Measurements from ENCODE around the gene A1BG.

- TF ChIP-seq POLR2A (IDR thresholded peaks at IDR 0.05; ENCODE audit: low read depth, low read length) (no peak), POLR2AphosphoS5 (IDR thresholded peaks at IDR 0.05; ENCODE audit: low read depth, low read length) (no peak)
Observed at GRCh38 chr19:58330458-58330857, 22.8 kb downstream of the A1BG start.
